ENCODE measurements around the gene ARHGEF28.

DNA sequence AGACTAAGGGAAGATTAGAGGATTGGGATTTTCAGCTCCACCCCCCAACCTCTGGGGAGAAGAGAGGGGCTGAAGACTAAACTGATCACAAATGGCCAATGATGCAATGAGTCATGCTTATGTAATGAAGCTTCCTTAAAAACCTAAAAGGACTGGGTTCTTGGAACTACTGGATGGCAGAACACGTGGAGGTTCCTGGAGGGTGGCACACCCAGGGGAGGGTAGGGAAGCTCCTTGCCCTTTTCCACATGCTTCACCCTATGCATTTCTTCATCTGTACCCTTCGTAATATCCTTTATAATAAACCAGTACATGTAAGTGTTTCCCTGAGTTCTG is 48.6 kb downstream of the ARHGEF28 start:
- TF ChIP-seq CTCF (IDR thresholded peaks at IDR 0.05) (no peak), EZH2 (IDR thresholded peaks at IDR 0.05; ENCODE audit: borderline replicate concordance, insufficient read depth, low read depth, low read length, poor library complexity, severe bottlenecking) (no peak)

All from B cell (primary cell).